HG03520 (cell line): ENCODE data around the gene SYNRG.

ENCODE experiments used
- ATAC-seq: cut with Tn5 transposase; IDR thresholded peaks from one replicate; pipeline ENCODE4 v1.9.1; 2021; ENCODE audit warnings: mild to moderate bottlenecking, moderate library complexity; ENCODE audit not compliant: unreplicated experiment

The SYNRG gene

DNA sequence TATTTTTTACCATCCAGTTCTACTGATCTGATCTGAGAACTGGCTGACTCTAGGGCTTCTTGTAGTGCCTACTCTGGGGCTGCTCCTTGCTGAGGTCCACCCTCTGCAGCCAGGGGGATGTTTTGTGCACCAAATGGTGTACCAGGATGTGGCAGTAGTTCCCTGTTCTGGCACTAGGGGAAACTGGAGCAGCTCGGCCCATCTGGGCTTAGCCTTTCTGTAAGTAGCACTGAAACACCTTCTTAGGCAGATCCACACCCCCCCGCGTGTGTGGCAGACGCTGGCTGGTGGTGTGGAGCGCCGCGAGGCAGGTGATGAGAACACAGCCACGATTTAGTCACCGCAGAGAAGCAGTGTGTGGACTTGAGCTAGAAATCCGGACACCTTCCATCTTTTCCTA, 102.5 kb downstream of the SYNRG start:
- ATAC-seq: no peak

DNA sequence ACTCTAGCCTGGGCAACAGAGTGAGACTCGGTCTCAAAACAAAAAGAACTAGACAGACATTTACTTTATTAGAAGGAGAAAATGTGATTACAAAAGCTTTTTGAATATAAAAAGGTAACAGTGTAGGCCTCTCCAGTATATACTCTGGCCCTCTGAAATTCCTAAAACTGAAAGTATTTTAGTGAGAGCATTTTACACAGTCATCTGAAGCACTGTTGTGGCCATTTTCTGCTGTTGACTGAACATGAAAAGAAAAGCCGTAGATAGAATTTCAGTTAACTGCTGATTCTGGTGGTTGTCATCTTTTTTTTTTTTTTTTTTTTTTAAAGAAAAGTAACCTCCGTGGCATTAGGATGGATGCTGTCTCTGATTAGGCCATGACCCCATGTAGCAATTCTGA, 103.9 kb downstream of the SYNRG start:
- no peak for ATAC-seq

DNA sequence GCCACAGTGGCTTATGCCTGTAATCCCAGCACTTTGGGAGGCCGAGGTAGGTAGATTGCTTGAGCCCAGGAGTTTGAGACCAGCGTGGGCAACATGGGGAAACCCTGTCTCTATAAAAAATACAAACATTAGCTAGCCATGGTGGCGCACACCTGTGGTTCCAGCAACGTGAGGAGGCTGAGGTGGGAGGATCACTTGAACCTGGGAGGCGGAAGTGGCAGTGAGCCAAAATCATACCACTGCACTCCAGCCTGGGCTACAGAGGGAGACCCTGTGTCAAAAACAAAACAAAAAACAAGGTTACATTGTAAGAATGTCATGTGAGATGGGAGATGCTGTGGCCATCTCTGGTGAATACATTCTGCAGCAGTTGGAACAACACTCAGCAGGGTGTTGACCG, 106.1 kb downstream of the SYNRG start:
- ATAC-seq: no peak

DNA sequence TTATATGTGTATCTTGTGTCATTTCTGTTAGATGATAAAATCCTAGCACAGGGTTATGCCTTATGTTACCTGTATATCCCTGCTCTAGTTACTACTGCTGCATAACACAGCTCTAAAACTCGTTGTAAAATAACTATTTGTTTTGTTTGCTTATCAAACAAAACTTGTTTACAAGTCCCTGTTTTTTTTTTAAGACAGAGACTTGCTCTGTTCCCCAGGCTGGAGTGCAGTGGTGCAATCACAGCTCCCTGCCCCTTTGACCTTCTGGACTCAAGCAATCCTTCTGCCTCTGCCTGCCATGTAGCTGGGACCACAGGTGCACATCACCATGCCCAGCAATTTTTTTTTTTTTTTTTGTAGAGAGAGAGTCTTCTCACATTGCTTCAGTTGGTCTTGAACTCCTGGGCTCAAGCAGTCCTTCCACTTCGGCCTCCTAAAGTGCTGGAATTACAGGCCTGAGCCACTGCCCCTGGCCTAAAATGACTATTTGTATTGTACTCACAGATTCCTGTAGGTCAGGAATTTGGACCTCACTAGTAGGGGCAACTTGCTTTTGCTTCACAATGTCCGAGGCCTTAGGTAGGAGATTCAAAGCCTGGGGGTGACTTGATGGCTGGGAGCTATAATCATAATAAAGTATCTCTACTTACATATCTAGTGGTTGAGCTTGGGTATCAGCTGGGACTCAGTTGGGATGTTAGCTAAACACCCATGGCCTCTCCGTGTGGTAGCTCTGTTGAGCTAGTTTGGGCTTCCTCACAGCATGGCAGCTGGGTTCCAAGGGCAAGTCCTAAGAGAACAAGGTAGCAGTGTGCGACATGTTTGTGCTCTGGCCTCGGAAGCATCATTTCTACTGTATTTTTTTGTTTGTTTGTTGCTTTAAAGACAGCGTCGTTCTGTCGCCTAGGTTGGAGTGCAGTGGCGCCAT, 106.9 kb downstream of the SYNRG start:
- ATAC-seq: no peak

DNA sequence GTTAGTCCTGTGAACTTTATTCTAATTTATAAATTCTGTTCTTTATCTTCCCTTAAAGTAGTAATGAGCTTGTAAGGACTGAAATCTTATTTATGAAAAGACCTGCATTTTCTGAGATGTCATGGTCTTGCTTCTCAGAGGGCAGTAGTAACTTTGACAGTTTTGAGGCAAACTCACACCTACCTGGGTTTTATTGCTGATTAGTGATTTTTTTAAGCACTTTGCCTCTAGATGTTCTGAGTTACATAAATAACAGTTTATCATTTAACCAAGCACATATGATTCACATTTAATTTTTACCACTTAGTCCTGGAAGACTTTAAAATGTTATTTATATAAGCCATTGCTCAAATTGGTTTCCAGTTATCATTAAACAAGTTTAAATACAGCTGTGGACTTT, 108.8 kb downstream of the SYNRG start:
- ATAC-seq: no peak

DNA sequence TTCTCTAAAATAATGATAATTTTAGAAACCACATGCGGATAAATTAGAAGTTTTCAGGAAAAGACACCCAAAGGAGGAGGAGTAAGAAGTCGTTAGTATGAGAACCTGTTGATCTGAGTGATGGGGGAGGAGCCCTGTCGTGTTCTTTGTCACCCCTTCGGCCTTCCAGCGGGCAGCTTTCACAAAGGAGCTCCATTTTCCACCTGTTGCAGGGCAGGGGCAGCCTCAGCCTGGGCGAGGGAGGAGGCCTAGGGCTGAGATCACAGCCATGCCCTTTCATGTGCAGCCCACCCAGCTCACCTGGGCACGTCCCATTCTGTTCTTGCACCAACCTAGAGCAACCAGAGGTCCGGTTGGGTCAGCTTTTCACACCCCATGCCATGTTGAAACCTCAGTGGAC, 114.2 kb downstream of the SYNRG start:
- no peak for ATAC-seq

DNA sequence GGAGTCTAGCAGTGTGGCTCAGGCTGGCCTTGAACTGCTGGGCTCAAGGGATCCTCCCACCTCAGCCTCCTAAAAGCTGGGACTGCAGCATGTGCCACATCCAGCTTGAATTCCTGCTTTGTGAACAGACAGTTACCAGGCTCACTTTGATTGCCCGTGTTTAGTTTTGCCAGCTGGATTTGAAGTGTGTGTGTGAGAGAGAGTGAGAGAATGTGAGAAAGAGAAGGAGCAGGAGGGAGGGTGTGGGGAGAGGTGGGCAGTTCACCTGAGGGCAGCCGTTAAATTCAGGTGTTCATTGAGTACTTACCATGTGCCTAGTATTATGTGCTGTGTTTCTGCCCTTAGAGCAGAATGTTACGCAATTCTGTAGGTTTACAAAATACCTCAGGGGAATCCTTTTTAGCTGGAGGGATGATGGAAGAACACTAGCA, 114.8 kb downstream of the SYNRG start:
- ATAC-seq: no peak

DNA sequence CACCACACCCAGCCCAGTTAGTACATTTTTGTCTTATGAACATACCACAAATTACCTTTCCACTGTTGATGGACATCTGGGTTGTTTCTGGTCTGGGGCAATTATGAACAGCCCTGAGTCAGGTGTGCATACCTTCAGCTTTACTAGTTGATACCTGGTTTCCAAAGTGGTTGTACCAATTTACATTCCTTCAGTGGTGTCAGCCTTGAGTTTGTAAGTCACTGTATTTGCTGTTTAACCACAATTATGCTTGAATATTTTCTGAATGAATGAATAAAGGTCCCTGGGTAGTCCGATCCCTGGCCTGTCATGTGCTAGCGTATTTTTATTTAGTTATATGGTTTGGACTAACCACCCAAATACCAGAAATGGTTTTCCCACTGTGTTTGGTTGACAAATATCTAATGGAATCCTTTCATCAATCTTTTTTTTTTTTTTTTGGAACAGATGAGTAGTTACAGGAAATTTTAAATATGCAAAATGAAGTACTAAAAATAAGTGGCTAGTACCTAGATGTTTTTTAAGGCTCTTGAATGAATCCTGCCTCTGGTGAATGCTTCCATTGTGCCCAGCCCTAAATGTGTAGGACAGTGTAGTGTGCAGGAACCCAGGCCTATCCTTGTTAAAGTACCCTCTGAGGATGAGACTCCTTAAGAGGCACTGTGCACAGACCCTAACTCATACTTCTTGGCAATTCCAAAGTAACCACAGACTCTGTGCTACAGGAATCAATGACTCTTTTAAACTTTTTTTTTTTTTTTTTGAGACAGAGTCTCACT, 115.8 kb downstream of the SYNRG start:
- no peak for ATAC-seq

DNA sequence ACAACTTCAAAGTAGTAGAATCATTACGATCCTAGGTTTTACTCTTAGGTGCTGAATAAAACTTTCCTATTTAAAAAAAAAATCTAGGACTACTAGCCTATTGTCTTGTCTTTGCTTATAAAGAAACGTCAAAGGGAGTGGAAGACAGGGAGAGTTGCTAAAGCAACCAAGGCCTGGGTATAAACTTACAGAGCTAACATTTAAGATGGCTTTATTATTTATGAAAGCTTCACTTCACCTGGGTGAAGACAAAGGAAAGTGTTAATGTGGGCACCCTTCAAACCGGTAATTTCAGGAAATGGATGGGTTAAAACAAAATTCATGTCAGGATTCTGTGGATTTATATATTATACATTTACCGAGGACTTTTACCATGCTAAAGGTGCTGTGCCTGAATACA, 117.1 kb downstream of the SYNRG start:
- no peak for ATAC-seq

DNA sequence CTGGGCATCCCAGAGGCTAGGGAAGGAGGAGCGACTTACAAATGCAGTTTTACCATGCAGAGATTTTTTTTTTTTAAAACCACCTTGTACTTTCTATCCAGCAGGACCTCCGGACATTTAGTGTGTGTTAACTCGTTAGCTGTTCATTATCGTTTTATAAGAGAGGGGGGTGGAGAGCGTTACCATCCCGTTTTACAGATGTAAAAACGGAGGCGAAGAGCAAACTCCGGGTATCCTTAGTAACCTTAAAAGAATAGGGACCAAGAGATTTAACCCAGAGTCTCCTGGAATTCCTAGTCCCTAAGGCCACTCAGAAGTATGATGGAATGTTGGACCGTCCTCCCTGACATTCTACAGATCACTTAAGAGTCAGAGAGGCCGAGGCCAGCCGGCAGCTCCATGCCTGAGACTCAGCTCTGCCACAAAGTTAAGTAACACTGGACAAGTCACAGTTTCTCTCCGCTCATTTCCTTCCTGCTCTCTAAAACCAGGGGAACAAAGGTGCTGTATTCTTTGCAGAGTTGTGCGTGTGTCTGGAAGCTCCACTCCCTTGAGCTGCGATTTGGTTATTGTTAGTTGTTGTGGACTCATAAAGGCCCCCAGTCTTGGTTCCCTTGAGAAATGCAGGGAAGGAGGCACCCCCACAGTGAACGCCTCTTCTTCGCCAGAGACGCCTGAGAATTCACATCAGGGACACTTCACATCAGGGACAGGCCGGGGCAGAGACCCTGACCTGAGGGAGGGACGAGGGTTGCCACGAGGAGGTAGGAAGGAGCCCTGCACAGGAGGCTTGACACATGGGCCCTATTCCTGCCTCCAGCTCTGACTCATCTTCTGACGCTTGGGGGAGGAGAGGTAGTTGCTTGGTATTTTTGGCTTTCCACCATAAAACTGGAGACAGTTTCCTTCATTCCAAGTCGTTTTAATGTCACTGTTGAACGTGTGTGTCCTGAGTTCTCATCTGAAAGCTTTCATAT, 118.3 kb downstream of the SYNRG start:
- ATAC-seq: no peak

DNA sequence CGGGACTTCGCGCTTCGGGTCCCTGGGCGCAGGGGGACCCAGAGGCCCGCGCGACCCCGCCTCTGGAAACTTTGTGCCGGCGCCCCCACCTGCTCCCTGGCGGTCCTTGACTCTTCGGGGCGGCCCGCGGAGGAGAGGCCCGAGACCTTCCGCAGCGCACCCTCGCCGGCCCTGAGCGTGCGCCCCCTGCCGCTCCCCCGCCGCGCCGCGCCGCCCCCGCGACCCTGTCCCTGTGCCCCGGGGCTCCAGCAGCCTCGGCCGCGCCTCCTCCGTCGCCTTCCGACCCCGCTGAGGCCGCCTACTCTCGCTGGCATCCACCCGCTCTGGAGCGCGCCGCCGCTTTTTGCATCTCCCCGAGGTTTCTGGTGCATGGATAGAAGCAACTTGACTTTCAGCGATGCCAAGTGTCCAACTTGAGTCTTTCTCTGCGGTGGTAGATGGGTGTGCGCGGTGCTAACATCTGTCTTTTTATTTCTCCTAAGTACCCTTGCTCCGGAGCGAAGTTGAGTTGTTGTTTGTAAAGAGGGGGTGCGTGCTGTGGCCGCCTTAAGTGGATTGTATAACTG, 119.1 kb downstream of the SYNRG start:
- peak; percentile 47 for ATAC-seq

DNA sequence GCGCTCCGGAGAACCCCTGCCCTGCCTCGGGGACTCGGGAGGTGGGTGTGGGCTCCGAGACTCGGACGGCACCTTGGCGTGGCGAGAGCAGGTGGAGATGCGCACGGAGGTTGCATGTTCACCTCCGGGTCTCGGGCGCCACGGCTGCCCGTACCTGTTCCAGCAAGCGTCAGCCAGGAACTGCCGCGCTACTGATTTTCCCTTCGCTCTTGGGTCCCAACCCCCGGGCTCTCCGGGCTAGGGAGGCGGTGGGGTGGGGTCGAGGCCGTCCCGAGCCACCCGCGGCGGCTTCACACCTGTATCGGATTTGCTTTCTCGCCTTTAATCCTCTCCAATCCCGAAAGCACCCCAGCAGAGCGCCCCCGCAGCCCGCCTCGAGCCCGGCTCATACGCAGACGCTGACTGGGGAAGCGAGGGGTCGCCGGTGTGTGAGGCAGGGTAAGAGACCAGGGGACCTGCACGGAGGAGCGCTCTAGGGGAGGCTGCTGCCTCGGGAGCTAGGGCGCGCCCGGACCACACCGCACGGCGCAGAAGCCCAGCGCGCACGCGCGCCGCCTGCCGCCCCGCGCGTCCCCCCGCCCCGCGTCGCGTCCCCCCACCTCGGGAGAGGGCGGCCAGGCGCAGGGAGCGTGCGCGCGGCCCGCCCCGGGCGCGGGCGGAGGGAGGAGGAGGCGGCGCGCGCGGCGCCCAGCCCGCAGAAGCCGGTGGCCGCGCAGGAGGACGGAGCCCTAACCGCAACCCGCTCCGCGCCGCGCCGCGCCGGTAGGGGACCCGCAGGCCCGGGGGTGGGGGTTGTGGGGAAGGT, 119.8 kb downstream of the SYNRG start, which contains the start of gene DUSP14:
Gene DUSP14, plus strand, starts transcription at position 695 of the 805 bp plus-strand sequence. CDS start 22,382 bp downstream, outside the sequence.
- ATAC-seq: peak; percentile 49

DNA sequence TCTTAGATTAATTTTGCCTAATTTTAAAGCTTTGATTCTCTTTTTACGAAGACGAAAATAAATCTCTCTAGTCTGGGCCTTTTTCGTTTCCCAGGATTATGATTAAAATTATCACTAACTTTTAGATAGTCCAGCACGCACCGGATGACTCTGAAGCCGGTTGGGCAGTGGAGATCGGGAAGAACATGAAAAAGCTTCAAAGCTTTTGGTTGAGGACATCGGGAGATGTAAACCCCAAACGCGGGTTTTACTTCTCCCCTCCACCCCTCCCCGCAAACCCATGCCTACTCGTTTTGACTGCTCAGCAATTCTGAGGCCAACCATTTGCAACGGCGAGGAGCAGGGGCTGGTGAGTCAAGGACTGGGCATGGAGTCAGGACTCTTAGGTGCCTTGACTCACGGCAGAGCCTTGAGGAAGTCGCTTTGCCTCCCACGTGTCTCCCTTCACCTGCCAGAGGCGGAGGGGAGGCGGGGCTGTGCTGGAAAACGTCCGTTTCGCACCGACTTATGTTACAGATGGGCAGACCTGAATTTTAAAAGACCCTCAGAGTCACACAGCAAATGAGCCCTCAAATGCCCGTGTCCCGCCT, 120.5 kb downstream of the SYNRG start:
- ATAC-seq: no peak

DNA sequence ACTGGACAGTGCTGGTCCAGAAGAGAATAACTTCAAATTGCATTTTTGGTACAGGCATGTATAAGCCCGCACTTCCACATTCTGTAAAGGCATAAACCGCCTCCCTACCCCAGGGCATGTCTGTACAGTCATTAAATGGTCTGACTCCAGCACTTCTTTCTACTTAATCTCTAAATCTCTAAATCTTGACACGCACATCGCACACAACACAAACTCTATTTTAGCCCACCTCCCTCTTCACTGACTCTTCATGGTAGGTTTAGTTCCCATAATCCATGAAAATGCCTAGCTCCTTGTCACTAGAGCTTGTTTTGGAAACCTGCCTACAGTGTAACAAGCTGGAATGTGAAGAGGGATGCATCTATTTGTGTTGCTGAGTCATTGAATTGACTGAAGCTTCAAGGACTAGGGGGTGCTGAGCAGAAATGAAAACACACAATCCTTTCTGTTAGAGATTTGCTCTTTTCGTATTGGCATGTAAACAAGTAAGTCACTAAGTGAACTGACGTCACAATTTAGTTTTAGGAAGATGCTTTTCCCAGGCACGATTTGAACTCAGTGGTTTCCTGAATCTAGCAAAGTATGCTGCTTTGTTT, 121.1 kb downstream of the SYNRG start:
- no peak for ATAC-seq

DNA sequence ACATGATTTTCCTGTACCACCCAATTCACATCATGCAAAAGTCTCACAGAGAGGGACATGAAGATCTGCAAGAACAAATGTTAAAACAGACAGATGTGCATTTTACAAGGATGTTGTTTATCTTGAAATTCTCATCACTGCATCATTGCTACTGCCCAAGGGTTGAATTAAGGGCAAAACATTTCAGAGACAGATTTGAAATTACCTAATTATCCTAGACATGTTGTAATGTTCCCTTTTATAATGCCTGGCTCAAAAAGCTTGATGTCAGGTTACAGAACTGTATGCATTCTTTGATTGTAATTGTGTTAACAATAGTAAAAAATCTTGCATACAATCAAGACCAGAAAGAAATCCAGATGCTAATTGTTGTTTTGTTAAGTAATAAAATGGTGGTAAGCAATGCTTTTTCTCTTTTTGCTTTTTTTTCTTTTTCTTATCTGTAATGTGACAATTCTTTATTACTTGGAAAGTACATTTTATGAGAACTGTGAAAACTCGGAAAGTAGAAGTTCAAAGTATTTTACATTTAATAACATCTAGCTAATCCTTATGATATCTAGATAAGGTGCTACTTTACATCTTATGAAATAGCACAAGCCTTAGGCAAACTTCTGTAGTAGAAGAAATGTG, 123.2 kb downstream of the SYNRG start:
- ATAC-seq: no peak

DNA sequence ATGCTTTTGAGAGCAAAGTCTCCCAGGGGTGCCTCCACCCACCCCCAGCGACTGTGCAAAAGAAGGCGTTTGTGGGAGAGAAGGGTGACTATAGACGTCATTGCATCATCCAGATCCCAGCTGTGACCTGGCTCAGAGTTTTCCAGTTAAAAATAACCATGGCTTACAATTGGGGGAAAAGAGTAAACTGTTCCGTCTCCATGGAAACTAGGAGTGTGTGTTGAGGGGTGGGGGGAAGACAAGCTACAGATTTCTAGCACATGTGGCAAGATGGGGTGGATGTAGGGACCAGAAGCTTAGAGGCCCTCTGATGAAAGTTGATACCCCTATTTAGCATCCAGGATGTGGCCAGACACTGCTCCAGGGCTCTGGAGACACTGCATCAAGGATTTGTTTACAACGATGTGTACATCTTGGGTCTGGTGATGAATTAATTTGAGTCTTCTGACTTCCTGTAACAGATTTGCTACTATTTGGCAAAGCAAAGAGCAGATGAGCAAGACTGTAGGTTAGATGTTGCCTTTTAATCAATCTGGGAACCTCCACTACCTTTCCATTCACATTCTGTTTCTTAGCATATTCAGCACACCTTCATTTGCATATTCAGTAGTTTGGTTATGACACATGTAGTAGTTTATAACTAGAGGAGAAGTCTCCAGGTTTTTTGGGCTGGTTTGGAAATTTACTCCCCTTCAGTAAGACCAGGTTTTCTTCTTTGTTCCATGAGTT, 125.7 kb downstream of the SYNRG start:
- no peak for ATAC-seq

DNA sequence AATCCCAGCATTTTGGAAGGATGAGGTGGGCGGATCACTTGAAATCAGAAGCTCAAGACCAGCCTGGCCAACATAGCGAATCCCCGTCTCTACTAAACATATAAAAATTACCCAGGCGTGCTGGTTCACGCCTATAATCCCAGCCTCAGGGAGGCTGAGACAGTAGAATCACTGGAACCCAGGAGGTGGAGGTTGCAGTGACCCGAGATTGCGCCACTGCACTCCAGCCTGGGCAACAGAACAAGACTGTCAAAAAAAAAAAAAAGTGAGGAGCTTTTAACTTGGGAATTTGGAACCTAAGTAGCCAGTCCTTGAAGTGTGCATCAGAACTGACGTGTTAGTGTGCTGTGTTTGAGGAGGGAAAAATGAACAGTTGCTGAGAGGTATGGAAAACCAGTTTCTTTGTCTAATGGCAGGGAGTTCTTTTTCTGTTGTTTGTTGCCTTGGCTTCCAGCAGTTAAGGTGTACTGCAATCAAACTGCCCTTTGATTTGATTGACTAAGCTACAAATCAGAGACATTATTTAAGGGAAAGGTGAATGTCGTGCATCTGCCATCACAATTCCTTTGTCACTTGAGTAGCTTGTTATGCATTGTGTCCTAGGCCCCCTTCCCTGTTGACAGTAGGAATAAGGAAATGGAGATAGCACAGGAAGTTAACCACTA, 128.1 kb downstream of the SYNRG start:
- ATAC-seq: no peak
